GM20000 (cell line): ENCODE results near the gene MCF2L.

Source experiments
- DNase-seq: peaks from one replicate; pipeline ENCODE4 v3.0.0; 2012; ENCODE audit warnings: low spot score
- TF ChIP-seq, protein P1 (sequence below): IDR thresholded peaks from 2 replicates; pipeline ENCODE4 v1.5.1; 2012; ENCODE audit warnings: mild to moderate bottlenecking, control low read depth; ENCODE audit errors: extremely low read depth, missing control alignments

The MCF2L gene

DNA sequence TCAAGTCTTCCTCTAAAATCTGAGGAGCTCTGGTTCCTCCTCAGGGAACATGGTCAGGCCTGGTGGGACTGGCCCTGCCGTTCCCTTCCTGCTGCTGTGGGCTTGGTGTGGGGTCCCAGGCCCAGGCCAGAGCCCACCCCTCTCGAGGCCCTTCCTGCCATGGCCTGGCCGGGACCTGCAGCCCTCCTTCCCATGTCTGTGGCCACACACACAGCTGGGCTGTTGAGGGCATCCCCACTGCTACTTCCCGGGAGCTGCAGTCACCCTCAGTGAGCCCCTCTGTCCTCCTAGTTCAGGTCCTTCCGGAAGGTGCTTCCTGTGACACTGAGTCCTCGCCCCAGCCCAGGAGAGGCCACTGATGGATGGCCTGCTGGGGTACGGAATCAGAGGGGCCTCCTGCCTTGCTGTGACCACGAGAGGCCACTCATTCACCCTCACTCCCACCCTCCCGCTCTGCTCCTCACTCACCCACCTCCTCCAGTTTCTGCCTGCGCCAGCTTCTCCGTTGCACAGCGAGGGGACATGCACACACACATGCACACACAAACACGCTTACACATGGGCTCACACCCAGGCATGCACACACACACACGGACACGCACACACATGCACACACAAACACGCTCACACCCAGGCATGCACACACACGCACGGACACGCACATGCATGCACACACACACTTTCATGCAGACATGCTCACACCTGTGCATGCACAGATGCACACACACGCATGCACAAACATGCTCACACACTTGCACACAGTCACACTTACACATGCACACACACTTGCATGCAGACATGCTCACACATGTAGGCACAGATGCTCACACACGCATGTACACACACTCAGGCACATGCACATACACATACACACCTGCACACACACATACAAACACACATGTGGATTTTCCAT, 7.3 kb upstream of the MCF2L start:
- TF ChIP-seq, protein P1, sequence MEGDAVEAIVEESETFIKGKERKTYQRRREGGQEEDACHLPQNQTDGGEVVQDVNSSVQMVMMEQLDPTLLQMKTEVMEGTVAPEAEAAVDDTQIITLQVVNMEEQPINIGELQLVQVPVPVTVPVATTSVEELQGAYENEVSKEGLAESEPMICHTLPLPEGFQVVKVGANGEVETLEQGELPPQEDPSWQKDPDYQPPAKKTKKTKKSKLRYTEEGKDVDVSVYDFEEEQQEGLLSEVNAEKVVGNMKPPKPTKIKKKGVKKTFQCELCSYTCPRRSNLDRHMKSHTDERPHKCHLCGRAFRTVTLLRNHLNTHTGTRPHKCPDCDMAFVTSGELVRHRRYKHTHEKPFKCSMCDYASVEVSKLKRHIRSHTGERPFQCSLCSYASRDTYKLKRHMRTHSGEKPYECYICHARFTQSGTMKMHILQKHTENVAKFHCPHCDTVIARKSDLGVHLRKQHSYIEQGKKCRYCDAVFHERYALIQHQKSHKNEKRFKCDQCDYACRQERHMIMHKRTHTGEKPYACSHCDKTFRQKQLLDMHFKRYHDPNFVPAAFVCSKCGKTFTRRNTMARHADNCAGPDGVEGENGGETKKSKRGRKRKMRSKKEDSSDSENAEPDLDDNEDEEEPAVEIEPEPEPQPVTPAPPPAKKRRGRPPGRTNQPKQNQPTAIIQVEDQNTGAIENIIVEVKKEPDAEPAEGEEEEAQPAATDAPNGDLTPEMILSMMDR = no peak

DNA sequence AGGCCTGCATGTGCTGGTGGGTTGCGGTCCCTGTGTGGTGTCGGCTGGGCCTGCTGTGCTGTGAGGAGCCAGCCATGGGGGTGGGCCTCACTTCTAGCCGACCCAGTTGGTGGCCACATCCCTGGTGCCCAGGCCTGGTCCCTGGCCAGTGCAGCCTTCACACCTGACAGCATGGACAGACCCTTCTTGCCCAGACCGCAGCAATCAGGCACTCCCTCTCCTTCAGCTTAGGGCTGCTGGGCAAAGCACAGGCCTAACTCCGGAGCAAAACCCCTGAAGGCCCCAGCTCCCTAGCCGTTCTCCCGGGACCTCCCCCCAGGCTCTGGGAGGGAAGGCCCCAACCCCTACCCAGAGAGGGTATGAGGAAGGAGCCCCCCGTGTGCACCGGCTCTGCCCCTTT, 6.6 kb upstream of the MCF2L start:
- TF ChIP-seq, protein P1 = no peak
- DNase-seq = no peak

More for the DNA sequence above, 7.3 kb upstream of the MCF2L start:
- no peak for DNase-seq

DNA sequence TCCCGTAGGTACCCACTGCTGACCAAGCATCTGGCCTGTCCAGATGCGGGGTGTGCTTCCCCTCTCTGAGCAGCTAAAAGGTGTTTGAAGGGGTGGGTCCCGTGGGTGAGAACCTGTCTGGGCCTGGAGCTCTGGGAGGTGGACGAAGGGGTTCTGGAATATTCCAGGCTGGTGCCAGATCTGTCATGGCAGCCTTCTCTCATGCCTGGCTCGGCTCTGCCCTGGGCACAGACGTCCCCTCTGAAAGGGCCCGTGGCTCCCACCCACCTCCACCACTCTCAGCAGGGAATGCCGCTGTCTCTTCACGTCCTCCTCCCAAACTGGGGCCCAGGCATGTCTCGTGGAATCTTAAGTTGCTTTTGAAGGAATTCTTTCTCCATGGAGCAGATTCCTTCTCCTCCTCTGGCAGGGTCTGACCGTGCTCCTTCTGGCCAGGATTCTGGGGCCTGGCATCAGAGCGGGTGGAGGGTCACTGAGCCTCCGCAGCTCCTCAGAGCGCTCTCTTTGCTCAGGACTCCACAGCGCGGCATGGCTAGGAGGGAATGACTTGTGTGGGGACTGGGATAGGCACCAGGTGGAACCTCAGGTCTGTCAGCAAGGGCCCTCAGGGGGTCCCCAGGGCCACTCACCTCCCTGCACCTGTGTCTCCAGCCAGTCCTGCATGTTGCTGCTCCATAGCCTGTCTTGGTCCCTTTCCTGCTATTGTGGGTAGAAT, 5.9 kb upstream of the MCF2L start:
- TF ChIP-seq, protein P1 = no peak
- no peak for DNase-seq

DNA sequence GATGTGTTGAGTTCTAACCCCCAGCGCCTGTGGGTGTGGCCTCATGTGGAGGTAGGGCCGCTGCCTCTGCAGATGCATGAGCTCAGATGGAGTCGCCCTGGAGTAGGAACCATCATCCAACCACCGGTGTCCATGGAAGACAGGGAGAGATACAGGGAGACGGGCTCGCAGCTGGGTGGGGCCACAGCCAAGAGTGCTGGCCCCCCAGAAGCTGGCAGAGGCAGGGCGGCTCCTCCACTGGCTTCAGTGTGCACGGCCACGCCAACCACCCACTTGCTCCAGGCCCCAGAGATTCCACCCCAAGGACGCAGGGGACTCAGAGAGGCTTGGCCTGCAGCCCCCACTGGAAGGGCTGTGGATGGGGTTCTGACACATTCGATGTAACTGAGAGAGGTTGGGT, 5.4 kb upstream of the MCF2L start:
- DNase-seq = no peak
- TF ChIP-seq, protein P1 = no peak

DNA sequence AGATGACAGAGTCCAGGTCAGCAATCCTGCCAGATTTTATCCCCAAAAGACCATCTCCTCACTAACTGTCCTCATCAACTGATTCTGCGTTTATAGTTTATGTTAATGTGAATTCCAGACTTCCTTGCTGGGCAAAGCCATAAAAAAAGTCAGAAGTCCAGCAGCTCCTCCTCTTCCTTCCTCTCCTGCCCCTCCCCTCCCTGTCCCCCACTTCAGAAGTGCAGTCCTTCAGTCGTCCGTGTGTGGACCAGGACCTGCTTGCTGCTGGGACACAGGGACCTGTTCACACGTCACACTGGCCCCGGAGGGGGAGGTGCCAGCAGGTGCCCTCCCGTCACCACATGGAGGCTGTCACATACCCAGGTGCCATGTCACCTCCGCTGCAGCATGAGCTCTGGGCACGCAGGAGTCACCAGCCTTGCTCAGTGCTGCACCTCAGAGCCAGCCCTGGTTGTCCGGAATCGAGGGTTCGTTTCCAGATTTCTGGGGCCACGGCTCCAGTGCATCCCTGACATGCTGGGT, 4.0 kb upstream of the MCF2L start:
- no peak for DNase-seq
- TF ChIP-seq, protein P1 = no peak

DNA sequence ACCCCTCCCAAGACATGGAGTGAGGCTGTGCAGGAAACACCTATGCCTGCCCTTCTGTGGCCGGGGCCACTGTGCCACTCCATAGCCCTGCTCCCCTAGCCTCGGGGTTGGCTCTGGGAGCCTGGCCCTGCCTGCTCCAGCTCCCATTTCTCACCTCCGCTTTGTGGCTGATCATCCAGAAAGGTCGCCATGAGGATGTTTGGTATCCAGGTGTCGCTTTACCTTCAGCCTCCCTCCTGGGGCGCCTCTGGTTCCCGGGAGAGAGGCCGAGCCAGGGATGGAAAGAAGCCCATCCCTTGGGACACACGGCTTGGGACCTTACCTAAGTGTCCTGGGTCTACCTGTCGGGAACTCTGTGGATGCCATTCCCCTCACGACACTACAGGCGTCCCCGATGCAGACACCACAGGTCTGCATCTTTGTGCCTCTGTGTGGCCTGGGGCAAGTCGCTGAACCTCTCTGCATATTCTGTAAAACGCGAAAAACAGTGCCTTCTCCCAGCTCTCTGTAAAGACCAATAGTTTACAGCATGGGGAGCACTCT, 3.4 kb upstream of the MCF2L start:
- TF ChIP-seq, protein P1 = no peak
- no peak for DNase-seq

DNA sequence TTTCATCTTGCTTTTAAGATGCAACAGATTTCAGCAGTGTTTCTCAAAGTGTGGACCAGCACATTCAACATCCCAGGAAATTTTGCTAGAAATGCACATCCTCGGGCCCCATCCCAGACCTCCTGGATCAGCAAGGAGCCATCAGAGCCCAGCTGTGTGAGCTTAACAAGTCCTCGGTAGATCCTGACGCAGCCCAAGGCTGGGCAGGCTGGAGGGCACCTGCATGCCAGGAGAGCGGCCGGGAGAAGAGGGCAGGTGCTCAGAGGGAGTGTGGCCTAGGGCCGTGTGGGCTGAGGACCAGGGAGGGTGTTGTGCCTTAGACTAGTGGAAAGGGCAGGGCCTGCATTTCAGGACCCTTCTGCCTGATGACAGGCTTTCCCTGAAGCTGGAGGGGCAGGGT, 2.2 kb upstream of the MCF2L start:
- TF ChIP-seq, protein P1 = no peak
- DNase-seq = no peak
